GM12872 (cell line): ENCODE measurements around the gene MIB1.

Experiments
- CTCF ChIP-seq: IDR thresholded peaks from 3 replicates; pipeline ENCODE4 v1.5.1; 2011; ENCODE audit warnings: low read depth, mild to moderate bottlenecking, low read length, moderate library complexity; ENCODE audit not compliant: insufficient read depth

The MIB1 gene

GRCh38 chr18:21803495-21803894, 62.9 kb downstream of the MIB1 start:
- no peak for TF ChIP-seq CTCF

- TF ChIP-seq CTCF: no peak
These were observed 65.3 kb downstream of the MIB1 start for GRCh38 chr18:21805771-21806366.

- no peak for TF ChIP-seq CTCF
These were observed 67.6 kb downstream of the MIB1 start for GRCh38 chr18:21808185-21808584.

- TF ChIP-seq CTCF: no peak
These were observed 69.1 kb downstream of the MIB1 start for GRCh38 chr18:21809725-21810124.

- TF ChIP-seq CTCF: no peak
These were observed 74.5 kb downstream of the MIB1 start for GRCh38 chr18:21815101-21815500.

GRCh38 chr18:21820033-21820810, 79.6 kb downstream of the MIB1 start:
- peak; percentile 19; the same call in 1 of the 3 replicates for TF ChIP-seq CTCF

GRCh38 chr18:21820811-21821143, 80.2 kb downstream of the MIB1 start:
- no peak for TF ChIP-seq CTCF
